GM18505 (cell line): ENCODE results near the gene ALKBH7.

Source experiments
- ATAC-seq: cut with Tn5 transposase; IDR thresholded peaks from one replicate; pipeline ENCODE4 v1.9.1; 2021; ENCODE audit not compliant: unreplicated experiment
- POLR2A ChIP-seq: IDR thresholded peaks from 4 replicates; pipeline ENCODE4 v1.6.1; 2011; ENCODE audit warnings: borderline replicate concordance; ENCODE audit not compliant: insufficient read depth, insufficient read length; ENCODE audit errors: extremely low read depth

The ALKBH7 gene

DNA sequence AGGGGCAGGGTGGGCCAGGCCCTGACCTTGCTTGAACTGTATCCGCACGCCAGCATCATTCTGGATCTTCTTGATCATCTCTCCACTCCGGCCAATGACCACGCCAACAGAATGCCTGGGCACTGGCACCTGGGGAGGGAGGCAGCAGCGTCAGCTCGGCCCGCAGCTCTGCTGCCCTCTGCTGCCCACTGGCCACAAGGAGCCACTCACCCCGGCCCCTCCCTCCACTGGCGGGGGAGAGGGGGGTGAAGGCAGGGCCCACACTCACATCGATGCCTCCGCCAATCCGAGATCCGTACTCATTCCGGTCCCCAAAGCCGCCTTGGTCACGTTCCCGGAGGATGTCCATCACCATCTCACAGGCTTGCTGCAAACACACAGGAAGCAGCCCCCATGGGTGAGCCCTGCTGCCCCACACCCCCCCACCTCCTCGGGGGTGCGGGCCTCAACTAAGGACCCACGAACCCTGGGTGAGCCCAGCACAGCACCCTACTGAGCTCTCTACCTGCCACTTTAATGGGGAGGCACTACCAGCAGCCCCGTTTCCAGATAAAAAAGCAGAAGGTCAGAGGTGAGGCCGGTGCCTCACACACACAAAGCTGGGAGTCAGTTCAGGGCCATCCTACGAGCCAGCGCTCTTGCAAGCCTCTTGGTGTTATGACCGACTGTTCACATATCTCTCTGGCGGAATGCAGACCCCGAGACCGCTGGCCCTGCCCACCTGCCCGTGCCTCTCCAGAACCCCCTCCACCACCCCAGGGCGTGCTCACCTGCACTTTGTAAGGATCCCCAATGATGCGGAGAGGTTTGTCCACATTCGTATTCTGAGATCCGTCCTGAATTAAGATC, 45.3 kb downstream of the ALKBH7 start:
- no peak for ATAC-seq
- no peak for TF ChIP-seq POLR2A

DNA sequence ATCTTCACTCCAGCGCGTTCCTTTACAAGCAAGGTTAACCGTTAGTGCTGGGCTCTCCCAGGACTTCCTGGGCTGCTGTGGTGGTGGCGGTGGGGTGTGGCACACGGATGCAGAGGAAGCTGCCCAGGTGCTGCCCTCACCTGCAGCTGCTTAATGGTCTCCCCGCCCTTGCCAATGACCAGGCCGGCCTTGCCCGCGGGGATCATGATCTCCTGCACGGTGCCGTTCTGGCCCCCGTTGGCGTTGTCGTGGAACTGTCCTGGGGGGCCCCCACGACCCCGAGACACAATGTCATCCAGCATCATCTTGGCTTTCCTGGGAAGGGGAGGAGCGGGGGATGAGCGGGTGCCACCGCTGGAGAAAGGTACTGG, 46.0 kb downstream of the ALKBH7 start:
- ATAC-seq, result no peak
- no peak for TF ChIP-seq POLR2A

GRCh38 chr19:6421075-6422014, 48.8 kb downstream of the ALKBH7 start:
- TF ChIP-seq POLR2A, result no peak
- ATAC-seq, result no peak

GRCh38 chr19:6423499-6424194, 51.1 kb downstream of the ALKBH7 start:
- ATAC-seq, result no peak
- TF ChIP-seq POLR2A, result no peak

GRCh38 chr19:6424195-6424938, 51.8 kb downstream of the ALKBH7 start, which contains the start of gene KHSRP:
KHSRP (minus strand) TSS chr19:6424811; CDS start chr19:6424701, 110 bp downstream.
- peak; percentile 68 for TF ChIP-seq POLR2A
- ATAC-seq, result peak; percentile 1
